Keratinocyte (primary cell): Measurements from ENCODE around the gene SLIRP. TPM values are rescaled to one million over a fixed set of nuclear protein-coding genes. Genes with fewer than 3 reads are reported as not detected.
"Not testable (repeated sequence)": the region's sequence is repeated elsewhere in the genome, so short reads cannot be mapped to it uniquely, and the experiment has no call there.

Experiments used
- DNase-seq: peaks from one replicate; pipeline ENCODE4 v3.0.0-alpha.2; 2011; ENCODE audit warnings: low read depth, missing footprints, low spot score
- FAIRE-seq: peaks from 2 replicates; lab custom pipeline; 2011; peaks lifted over from hg19 to GRCh38; lab: Jason Lieb, UNC
- H2AFZ ChIP-seq: 2 replicates; pipeline ENCODE4 v1.6.0; 2012; ENCODE audit warnings: low read length, control low read depth, inconsistent platforms; ENCODE audit not compliant: control insufficient read depth
- H3K27ac ChIP-seq: 2 replicates; pipeline ENCODE4 v1.5.1; 2011; ENCODE audit warnings: low read length; ENCODE audit not compliant: control insufficient read depth, insufficient read depth
- H3K27me3 ChIP-seq: 3 replicates; pipeline ENCODE4 v1.6.0; 2011; ENCODE audit warnings: low read length; ENCODE audit not compliant: control insufficient read depth, insufficient read depth; ENCODE audit errors: extremely low read depth
- H3K36me3 ChIP-seq, 2 experiments: 2 replicates in 1 of 2; 3 replicates in 1 of 2; pipeline ENCODE4 v1.5.1; 2011; ENCODE audit warnings: low read length in 2 of 2, mild to moderate bottlenecking in 1 of 2; ENCODE audit not compliant: control insufficient read depth in 2 of 2, insufficient read depth in 2 of 2; ENCODE audit errors: extremely low read depth in 1 of 2
- H3K4me1 ChIP-seq: 3 replicates; pipeline ENCODE4 v1.5.1; 2011; ENCODE audit warnings: low read length; ENCODE audit not compliant: control insufficient read depth, insufficient read depth; ENCODE audit errors: extremely low read depth
- H3K4me2 ChIP-seq: 3 replicates; pipeline ENCODE4 v1.6.0; 2011; ENCODE audit warnings: low read depth, low read length; ENCODE audit not compliant: control insufficient read depth, insufficient read depth; ENCODE audit errors: extremely low read depth
- H3K4me3 ChIP-seq, 3 experiments: fragments of 200-600 bp in 1 of 3; sonication (generic) in 1 of 3; 2 replicates in 2 of 3; 3 replicates in 1 of 3; pipeline ENCODE4 v1.5.1; 2011 to 2016; ENCODE audit warnings: low read length in 3 of 3, mild to moderate bottlenecking in 3 of 3, control low read depth in 2 of 3, inconsistent platforms in 1 of 3, low read depth in 1 of 3, mixed read lengths in 1 of 3, mixed run types in 1 of 3, moderate library complexity in 1 of 3; ENCODE audit not compliant: control insufficient read depth in 2 of 3, insufficient read depth in 2 of 3; ENCODE audit errors: extremely low read depth in 1 of 3
- H3K79me2 ChIP-seq: 2 replicates; pipeline ENCODE4 v1.6.0; 2012; ENCODE audit warnings: low read length; ENCODE audit not compliant: control insufficient read depth, insufficient read depth
- H3K9ac ChIP-seq: 3 replicates; pipeline ENCODE4 v1.6.0; 2011; ENCODE audit warnings: low read length; ENCODE audit not compliant: control insufficient read depth, insufficient read depth; ENCODE audit errors: extremely low read depth
- H3K9me1 ChIP-seq: 3 replicates; pipeline ENCODE4 v1.6.0; 2011; ENCODE audit warnings: low read length; ENCODE audit not compliant: control insufficient read depth, insufficient read depth; ENCODE audit errors: extremely low read depth
- H3K9me3 ChIP-seq: 2 replicates; pipeline ENCODE4 v1.5.1; 2012; ENCODE audit warnings: low read depth, low read length; ENCODE audit not compliant: control insufficient read depth
- H4K20me1 ChIP-seq: 3 replicates; pipeline ENCODE4 v1.6.0; 2011; ENCODE audit warnings: low read length; ENCODE audit not compliant: control insufficient read depth, insufficient read depth; ENCODE audit errors: extremely low read depth
- EZH2 ChIP-seq: IDR thresholded peaks from one replicate; pipeline ENCODE4 v1.6.1; 2012; ENCODE audit warnings: inconsistent platforms, mild to moderate bottlenecking, low read length, moderate library complexity
- dilution Hi-C: fragments of 300-500 bp; cut with MboI; formaldehyde crosslinking; loops from one replicate; pipeline ENCODE4 v1.7.0; 2020; ENCODE audit warnings: low sequenced_read_pairs; ENCODE audit not compliant: extremely low pct_ligation_motif_present
- polyA plus RNA-seq, 5 experiments: library from polyadenylated mRNA; depleted of rRNA in 3 of 5; stranded (reverse) in 3 of 5; stranded (forward) in 1 of 5; unstranded in 1 of 5; fragments of >200 nt; gene quantifications; 1 replicate in 1 of 5; 2 replicates in 3 of 5; 3 replicates in 1 of 5; pipeline versions ENCODE4 v1.2.1 to v1.2.3, GENCODE V29; 2011 to 2012; ENCODE audit warnings: missing spikeins in 2 of 5, low read depth in 1 of 5, low replicate concordance in 1 of 5
- TF ChIP-seq, protein P1 (sequence below), 3 experiments: IDR thresholded peaks in 1 of 3; conservative IDR thresholded peaks in 1 of 3; optimal IDR thresholded peaks in 1 of 3; 2 replicates in 2 of 3; 3 replicates in 1 of 3; pipeline versions ENCODE3 to v1.5.1; 2011; ENCODE audit warnings: low read length in 3 of 3, mild to moderate bottlenecking in 3 of 3, moderate library complexity in 2 of 3, control low read depth in 1 of 3, inconsistent platforms in 1 of 3; ENCODE audit not compliant: insufficient read depth in 2 of 3; ENCODE audit errors: extremely low read depth in 1 of 3

The SLIRP gene
- polyA plus RNA-seq, 1 donor (not counting 4 experiments of a cell fraction or from before 2014, with no cell fraction given), result 361 TPM

DNA sequence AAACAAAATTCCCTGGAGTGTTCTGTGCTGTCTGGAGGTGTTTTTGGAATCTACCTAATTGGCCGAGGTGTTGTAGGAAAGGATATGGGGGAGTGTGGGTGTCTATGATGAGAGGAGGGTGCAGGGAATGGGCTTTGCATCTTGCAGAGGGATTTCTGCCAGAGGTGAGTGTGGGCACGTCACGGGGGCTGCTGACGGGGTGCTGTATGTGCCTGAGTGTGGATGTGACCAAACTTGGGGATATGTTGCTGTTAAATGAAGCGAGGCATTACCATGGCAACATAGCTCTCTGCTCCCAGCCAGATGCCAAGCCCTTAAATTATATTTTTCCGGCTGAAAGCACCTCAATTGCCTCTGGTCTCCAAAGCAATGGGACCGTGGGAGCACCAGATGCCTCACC lies 47.1 kb upstream of the SLIRP start:
- Histone ChIP-seq H3K36me3 (no peaks in the 10 kb centered on the region), H3K27me3 (no peaks in the 10 kb centered on the region), H3K4me2 (no peak overlapping the region), H3K9ac (no peak overlapping the region), H3K27ac (no peak overlapping the region), H3K4me3 (no peak overlapping the region), H3K9me1 (no peaks in the 10 kb centered on the region), H4K20me1 (no peaks in the 10 kb centered on the region), H3K79me2 (no peaks in the 10 kb centered on the region), H3K4me1 (peaks cover 13% of the 10 kb centered on the region), H2AFZ (no peak overlapping the region), H3K9me3 (no peaks in the 10 kb centered on the region)
- no peak for FAIRE-seq
- TF ChIP-seq EZH2, result no peak
- TF ChIP-seq, protein P1, sequence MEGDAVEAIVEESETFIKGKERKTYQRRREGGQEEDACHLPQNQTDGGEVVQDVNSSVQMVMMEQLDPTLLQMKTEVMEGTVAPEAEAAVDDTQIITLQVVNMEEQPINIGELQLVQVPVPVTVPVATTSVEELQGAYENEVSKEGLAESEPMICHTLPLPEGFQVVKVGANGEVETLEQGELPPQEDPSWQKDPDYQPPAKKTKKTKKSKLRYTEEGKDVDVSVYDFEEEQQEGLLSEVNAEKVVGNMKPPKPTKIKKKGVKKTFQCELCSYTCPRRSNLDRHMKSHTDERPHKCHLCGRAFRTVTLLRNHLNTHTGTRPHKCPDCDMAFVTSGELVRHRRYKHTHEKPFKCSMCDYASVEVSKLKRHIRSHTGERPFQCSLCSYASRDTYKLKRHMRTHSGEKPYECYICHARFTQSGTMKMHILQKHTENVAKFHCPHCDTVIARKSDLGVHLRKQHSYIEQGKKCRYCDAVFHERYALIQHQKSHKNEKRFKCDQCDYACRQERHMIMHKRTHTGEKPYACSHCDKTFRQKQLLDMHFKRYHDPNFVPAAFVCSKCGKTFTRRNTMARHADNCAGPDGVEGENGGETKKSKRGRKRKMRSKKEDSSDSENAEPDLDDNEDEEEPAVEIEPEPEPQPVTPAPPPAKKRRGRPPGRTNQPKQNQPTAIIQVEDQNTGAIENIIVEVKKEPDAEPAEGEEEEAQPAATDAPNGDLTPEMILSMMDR (optimal IDR thresholded peaks at IDR 0.05 in 1 of 3, IDR thresholded peaks at IDR 0.05 in 1 of 3, conservative IDR thresholded peaks at IDR 0.05 in 1 of 3; ENCODE audit: extremely low read depth in 1 of 3, insufficient read depth in 2 of 3, low read length in 3 of 3), result no peak
- DNase-seq, result no peak
- dilution Hi-C loops, result no loop called here

DNA sequence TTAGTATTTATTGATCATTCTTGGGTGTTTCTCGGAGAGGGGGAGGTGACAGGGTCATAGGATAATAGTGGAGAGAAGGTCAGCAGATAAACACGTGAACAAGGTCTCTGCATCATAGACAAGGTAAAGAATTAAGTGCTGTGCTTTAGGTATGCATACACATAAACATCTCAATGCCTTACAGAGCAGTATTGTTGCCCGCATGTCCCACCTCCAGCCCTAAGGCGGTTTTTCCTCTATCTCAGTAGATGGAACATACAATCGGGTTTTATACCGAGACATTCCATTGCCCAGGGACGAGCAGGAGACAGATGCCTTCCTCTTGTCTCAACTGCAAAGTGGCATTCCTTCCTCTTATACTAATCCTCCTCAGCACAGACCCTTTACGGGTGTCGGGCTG lies 46.3 kb upstream of the SLIRP start:
- H3K4me2 ChIP-seq, H3K36me3 ChIP-seq, FAIRE-seq, H3K9me3 ChIP-seq, H3K9ac ChIP-seq, H4K20me1 ChIP-seq, H3K9me1 ChIP-seq, H2AFZ ChIP-seq, H3K4me3 ChIP-seq, DNase-seq, dilution Hi-C loops, H3K27me3 ChIP-seq, H3K79me2 ChIP-seq, H3K27ac ChIP-seq: not testable (repeated sequence)
- H3K4me1 ChIP-seq, result peaks cover 13% of the 10 kb centered on the region

DNA sequence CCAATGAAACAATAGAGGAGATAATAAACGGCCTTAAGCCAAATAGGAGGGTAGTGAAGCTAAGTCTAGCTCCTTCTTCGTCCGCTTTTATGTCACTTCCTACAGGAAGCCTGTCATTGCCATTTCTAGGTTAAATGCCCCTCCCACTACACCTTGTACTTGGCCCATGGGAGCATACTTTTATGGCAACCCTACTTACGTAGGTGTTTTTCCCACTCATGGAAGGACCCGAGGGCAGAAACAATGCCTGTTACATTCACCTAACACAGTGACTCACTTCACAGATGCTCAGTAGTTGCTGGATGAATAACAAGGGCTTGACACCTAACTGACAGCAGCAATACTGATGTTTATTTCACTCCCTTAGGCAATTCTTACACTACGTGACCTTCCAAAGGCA lies 44.6 kb upstream of the SLIRP start:
- TF ChIP-seq EZH2, result no peak
- TF ChIP-seq, protein P1 (optimal IDR thresholded peaks at IDR 0.05 in 1 of 3, IDR thresholded peaks at IDR 0.05 in 1 of 3, conservative IDR thresholded peaks at IDR 0.05 in 1 of 3; ENCODE audit: extremely low read depth in 1 of 3, insufficient read depth in 2 of 3, low read length in 3 of 3), result no peak
- FAIRE-seq, result peak; percentile 91

More for the DNA sequence above, 44.6 kb upstream of the SLIRP start:
- DNase-seq, result peak; percentile 83
- H3K4me2 ChIP-seq, result peak overlapping the region; percentile 33
- no peaks in the 10 kb centered on the region for H3K79me2 ChIP-seq
- H3K4me1 ChIP-seq, result peaks cover 13% of the 10 kb centered on the region
- dilution Hi-C loops, result no loop called here
- H3K36me3 ChIP-seq, result no peaks in the 10 kb centered on the region
- no peak overlapping the region for H3K27ac ChIP-seq
- no peaks in the 10 kb centered on the region for H3K27me3 ChIP-seq
- no peaks in the 10 kb centered on the region for H3K9me1 ChIP-seq
- H3K9me3 ChIP-seq, result no peaks in the 10 kb centered on the region
- H2AFZ ChIP-seq, result no peak overlapping the region
- H3K4me3 ChIP-seq, result no peak overlapping the region
- no peak overlapping the region for H3K9ac ChIP-seq
- no peaks in the 10 kb centered on the region for H4K20me1 ChIP-seq
